Occipital lobe (tissue), 2 donors: Measurements from ENCODE around the gene POLR2E. TPM values are rescaled to one million over a fixed set of nuclear protein-coding genes. Genes with fewer than 3 reads are reported as not detected.
"Not testable (repeated sequence)": the region's sequence is repeated elsewhere in the genome, so short reads cannot be mapped to it uniquely, and the experiment has no call there.

Source experiments
- DNase-seq: peaks from one replicate; lab custom pipeline; 2025; lab: John Stamatoyannopoulos, UW
- total RNA-seq: library from RNA; depleted of rRNA; stranded (reverse); fragments of >200 nt; gene quantifications from one replicate; pipeline ENCODE4 v1.2.3, GENCODE V29; 2014

POLR2E gene
- total RNA-seq, 1 donor from 2014 or later = 31.8 TPM

GRCh38 chr19:1126984-1127760 is 32.0 kb upstream of the POLR2E start:
- no peak for DNase-seq

DNA sequence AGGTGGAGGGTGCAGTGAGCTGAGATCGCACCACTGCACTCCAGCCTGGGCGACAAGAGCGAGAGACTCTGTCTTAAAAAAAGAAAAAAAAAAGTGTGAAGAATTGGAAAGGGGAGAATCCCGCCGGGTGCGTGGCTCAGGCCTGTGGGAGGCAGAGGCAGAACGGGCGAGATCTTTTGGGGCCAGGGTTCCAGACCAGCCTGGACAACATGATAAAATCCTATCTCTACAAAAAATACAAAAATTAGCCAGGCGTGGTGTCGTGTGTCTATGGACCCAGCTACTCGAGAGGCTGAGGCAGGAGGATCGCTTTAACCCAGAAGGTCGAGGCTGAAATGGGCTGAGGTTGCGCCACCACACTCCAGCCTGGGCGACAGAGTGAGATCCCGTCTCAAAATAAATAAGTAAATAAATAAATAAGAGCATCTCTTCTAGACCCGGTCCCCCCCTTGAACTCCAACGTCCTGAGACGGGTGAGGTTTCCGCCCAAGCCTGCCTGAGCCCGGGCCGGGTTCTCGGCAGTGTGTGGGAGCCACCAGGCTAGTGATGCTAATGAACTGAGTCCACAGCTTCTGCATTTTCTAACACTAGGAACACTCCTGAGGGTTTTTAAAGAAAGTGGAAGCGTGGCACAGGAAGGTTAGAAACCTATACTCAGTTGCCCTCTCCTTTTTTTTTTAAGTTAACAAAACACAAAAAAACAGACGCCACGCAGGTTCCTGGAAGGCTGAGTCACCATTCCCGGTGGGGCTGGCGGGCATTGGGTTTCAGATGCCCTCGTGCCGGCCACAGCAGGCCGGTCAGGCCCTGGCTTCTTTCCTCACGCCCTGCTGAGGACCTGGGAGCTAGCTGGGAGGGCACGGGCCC is 30.7 kb upstream of the POLR2E start:
- DNase-seq = no peak

- DNase-seq = no peak
These were observed 28.9 kb upstream of the POLR2E start for GRCh38 chr19:1123885-1124677.

DNA sequence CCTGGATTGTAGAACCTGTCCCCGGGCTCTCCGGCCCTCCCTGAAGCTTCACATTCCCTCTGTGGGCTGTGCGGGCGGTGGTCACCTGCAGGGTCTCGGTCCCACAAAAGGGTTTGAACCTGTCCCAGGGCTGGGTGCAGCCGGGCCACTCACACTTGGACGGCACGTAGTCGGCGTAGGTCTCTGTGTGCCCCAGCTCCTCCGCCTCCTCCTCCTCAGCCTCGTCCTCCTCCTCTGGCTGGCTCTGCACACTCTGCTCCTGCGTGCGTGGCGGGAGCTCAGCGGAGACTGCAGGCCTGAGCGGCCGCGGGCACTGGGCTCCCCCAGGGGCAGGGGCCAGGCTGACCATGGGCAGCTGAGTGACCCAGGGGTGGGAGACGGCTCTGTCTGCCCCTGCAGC is 28.2 kb upstream of the POLR2E start:
- DNase-seq = no peak

DNA sequence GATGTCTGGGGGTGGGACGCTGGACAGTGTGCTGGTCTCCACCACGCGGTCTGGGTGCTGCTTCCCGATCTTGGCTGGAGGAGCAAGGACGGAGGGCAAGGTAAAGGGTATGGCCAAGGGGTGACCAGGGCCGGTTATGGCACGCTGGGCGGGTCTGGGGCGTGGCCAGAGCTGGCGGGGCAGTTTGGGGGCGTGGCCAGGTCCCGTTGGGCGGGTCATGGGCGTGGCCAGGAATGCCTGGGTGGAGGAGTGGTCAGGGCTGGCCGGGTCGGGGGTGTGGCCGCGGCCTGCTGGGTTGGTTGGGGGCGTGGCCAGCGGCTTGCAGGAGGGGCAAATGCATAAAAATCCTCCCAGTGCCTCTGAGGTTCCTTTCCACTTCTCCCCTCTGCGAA is 27.8 kb upstream of the POLR2E start:
- DNase-seq = no peak

- DNase-seq = no peak
These were observed 27.1 kb upstream of the POLR2E start for GRCh38 chr19:1122021-1122971.

- no peak for DNase-seq
These were observed 26.2 kb upstream of the POLR2E start for GRCh38 chr19:1121395-1121794.

DNA sequence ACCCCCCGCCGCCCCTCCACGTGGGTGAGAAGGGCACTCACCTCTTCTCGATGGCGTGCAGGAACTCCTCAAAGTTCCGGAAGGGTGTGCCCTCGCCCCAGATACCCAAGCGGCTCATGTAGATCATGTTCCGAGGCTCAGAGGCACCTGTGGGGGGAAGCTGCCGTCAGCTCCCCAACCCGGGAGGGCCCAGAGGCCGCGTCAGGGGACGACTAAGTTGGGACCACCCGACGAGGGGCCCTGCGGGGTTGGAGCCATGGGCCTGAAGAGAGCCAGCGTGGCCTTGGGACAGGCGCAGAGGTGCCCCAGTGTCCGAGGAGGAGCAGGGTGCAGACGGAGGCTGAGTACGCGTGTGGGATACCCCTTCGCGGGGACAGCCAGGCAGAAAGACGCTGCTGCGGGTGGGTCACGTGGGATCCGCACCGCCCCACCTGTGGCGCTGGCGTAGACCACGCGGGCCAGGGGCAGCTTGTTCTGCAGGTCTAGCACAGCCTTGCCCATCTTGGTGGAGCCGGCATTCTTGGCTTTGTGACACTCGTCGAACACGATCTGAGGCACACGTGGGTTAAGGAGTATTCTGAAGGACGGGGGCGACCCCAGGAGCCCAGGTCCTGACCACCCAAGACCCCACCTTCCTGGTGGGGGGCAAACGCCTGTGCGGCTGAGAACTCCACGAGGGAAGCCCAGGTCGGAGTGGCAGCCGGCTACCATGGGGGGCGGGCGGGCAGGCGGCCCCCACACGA is 24.5 kb upstream of the POLR2E start:
- no peak for DNase-seq

DNA sequence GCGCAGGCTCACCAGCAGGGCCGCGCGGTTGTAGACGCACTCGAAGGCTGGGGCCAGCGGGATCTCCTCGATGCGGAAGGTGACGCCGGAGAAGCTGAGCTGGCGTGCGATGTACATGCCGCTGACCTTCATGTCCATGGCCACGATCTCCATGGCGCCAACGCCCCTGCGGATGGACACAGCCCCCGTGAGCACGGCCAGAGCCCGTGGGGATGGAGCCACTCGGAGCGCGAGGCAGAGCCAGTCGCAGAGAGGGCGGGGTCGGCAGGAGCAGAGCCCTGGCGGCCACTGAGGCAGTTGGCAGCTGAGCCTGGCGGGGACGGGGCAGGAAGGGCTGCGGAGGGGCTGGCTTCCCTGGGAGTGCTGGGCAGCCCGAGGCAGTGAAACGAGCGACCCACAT is 23.8 kb upstream of the POLR2E start:
- no peak for DNase-seq

DNA sequence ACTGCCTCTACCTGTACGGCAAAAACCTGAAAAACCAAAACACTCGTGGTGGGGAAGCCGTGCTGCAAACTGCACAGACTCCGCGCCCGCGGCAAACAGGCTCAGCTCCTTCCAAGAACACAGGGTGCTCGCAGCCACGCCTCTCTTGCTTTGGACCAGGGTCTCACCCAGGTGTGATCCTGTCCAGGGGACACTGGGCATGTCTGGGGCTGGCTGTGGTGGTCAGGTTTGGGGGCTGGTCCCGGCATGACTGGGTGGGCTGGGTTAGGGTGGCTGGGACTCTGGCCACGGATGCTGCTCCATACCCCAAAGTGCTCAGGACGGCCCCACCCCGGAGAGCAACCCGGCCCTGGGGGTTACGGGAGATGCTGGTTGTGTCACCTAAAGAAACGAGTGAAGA is 22.5 kb upstream of the POLR2E start:
- DNase-seq = no peak

GRCh38 chr19:1116726-1117581 is 21.8 kb upstream of the POLR2E start:
- no peak for DNase-seq

- DNase-seq = no peak
These were observed 20.7 kb upstream of the POLR2E start for GRCh38 chr19:1115646-1116420.

DNA sequence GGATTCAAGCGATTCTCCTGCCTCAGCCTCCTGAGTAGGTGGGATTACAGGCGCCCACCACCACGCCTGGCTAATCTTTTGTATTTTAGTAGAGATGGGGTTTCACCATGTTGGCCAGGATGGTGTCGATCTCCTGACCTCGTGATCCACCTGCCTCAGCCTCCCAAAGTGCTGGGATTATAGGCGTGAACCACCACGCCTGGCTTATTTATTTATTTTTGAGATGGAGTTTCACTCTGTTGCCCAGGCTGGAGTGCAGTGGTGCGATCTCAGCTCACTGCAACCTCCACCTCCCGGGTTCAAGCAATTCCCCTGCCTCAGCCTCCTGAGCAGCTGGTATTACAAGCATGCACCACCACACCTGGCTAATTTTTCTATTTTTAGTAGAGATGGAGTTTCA is 19.6 kb upstream of the POLR2E start:
- not testable (repeated sequence) for DNase-seq

GRCh38 chr19:1113986-1114483 is 18.9 kb upstream of the POLR2E start:
- DNase-seq = no peak

GRCh38 chr19:1113030-1113985 is 18.1 kb upstream of the POLR2E start:
- DNase-seq = peak; percentile 87

DNA sequence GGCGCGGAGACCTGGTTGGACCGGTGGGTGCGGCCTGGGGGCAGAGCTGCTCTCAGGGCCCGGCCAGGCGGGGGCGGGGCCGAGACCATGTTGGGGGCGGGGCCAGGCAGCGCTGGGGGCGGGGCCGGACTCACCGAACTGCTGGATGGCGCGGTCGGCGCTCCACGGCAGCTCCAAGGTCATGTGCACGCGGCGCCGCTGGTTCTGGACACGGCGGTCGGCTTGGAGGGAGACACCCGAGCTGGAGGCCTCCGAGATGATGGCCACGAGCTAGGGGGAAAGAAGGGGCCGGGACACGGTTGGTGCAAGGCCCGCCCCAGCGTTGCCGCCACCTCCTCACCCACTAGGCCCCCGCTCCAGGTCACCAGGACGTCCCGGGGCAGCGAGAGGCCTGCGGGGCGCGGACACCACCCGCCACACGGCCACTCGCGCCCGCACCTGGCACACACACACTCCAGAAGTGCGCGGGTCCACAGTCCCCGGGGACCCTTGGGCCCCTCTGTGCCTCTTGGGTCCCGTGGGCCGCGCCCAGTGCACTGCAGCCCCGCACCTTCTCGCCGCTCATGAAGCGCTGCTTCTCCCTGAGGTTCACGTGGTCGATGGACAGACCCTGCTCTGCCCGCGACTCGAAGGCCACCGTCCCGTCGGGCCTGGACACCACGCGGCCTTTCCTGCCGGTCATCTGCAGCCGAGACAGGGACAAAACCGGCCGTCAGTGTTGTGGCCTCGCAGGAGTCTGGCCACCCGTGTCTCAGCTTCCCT is 17.3 kb upstream of the POLR2E start:
- no peak for DNase-seq
